HG03565 (cell line): ENCODE data around the gene KANSL2.
A peak's percentile ranks its signal among the peaks of the same experiment; 100 is the strongest.
"Not testable (repeated sequence)": the region's sequence is repeated elsewhere in the genome, so short reads cannot be mapped to it uniquely, and the experiment has no call there.

Experiments
- ATAC-seq: cut with Tn5 transposase; IDR thresholded peaks from one replicate; pipeline ENCODE4 v1.9.1; 2021; ENCODE audit warnings: mild to moderate bottlenecking, moderate library complexity; ENCODE audit not compliant: unreplicated experiment

Gene KANSL2, protein sequence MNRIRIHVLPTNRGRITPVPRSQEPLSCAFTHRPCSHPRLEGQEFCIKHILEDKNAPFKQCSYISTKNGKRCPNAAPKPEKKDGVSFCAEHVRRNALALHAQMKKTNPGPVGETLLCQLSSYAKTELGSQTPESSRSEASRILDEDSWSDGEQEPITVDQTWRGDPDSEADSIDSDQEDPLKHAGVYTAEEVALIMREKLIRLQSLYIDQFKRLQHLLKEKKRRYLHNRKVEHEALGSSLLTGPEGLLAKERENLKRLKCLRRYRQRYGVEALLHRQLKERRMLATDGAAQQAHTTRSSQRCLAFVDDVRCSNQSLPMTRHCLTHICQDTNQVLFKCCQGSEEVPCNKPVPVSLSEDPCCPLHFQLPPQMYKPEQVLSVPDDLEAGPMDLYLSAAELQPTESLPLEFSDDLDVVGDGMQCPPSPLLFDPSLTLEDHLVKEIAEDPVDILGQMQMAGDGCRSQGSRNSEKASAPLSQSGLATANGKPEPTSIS

DNA sequence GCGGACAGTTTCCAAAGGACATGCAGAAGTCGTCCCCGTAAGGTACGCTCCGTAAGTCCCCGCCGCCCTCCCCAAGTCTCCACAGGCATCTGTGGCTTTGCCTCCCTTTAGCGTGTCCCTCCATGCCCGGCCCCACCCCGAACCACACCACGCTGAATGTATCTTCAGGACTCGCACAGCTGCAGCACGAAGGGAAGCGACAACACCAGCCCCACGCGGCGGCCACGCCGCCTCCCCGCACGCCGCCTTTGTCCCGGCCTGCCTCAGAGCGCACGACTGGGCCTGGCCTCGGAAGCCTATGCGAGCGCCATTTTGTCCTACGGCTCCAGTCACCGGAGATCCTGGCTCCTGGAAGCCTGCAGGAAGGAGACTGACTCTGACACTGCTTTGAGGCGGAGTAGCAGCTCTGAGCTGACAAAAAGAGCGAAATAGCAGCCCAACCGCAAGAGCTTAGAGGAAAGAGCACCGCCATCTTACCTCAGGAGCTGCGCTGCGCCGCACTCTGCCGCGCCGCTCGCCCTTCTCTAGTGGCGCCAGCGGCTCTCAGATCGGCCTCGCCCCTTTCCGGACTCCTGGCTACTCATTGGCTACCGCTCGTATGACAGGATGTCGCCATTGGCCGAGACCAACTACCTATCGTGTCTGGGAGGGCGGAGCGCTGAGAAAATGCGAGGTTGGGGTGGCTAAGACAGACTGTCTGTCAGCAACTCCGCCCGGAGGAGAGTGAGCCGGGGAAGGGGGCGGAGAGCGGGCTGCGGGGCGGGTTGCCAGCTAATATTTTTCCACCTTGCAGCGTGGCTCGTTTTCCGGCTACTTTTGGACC lies at the start of gene KANSL2:
TSS of gene KANSL2 (minus strand) at position 529 of the 823 bp plus-strand sequence. CDS start 606 bp downstream, outside the sequence.
- peak; percentile 98 for ATAC-seq

DNA sequence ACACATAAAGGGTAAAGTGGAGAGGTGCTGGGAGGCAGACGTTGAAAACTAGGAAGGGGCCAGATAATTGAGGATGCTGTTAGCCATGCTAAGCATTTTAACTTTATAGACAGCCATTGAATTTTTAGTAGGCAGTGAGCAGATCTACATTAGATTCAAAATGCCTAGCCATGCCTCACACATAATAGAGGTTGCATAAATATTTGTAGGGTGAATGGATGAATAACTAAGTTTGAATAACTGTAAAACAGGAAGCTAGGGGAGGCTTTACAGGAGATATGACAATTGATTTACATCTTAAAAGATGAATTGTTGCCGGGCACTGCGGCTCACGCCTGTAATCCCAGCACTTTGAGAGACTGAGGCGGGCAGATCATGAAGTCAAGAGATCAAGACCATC lies 46.8 kb upstream of the KANSL2 start:
- ATAC-seq = no peak

DNA sequence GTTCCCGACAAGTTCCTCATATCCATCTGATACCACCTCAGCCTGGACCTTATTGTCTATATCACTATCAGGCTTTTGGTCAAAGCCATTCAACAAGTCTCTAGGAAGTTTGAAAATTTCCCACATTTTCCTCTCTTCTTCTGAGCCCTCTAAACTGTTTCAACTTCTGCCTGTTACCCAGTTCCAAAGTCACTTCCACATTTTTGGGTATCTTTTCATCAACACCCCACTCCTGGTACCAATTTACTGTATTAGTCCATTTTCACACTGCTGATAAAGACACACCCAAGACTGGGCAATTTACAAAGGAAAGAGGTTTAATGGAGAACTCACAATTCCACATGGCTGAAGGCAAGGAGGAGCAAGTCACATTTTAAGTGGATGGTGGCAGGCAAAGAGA lies 38.7 kb upstream of the KANSL2 start:
- ATAC-seq = not testable (repeated sequence)

DNA sequence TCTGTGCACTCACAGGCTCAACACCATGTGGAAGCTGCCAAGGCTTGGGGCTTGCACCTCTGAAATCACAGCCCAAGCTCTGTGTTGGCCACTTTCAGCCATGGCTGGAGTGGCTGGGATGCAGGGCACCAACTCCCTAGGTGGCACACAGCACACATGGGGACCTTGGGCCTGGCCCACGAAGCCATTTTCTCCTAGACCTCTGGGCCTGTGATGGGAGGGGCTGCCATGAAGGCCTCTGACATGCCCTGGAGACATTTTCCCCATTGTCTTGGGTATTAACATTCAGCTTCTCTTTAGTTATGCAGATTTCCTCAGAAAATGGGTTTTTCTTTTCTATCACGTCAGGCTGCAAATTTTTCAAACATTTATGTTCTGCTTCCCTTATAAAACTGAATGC lies 38.1 kb upstream of the KANSL2 start:
- not testable (repeated sequence) for ATAC-seq

DNA sequence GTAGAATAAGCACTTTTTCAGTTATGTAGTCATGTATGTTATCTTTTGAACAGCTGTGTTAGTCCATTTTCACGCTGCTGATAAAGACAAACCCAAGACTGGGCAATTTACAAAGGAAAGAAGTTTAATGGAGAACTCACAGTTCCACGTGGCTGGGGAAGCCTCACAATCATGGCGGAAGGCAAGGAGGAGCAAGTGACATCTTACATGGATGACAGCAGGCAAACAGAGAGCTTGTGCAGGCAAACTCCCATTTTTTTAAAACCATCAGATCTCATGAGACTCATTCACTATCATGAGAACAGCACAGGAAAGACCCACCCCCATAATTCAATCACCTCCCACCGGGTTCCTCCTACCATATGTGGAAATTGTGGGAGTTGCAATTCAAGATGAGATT lies 37.0 kb upstream of the KANSL2 start:
- not testable (repeated sequence) for ATAC-seq

DNA sequence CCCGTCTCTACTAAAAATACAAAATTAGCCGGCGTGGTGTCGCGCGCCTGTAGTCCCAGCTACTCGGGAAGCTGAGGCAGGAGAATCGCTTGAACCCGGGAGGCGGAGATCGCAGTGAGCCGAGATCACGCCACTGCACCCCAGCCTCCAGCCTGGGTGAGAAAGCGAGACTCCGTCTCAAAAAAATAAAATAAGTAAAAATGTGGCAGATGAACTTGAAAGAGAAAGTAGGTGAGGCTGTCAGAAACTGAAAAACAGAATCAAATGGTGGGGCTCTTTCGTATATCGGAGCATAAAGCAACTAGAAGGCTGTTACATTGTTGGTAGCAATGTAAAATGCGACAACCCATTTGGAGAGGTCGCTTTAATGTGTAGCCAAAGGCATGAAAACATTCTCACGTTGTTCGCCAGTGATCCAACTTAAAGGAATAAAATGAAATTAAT lies 35.2 kb upstream of the KANSL2 start:
- no peak for ATAC-seq

DNA sequence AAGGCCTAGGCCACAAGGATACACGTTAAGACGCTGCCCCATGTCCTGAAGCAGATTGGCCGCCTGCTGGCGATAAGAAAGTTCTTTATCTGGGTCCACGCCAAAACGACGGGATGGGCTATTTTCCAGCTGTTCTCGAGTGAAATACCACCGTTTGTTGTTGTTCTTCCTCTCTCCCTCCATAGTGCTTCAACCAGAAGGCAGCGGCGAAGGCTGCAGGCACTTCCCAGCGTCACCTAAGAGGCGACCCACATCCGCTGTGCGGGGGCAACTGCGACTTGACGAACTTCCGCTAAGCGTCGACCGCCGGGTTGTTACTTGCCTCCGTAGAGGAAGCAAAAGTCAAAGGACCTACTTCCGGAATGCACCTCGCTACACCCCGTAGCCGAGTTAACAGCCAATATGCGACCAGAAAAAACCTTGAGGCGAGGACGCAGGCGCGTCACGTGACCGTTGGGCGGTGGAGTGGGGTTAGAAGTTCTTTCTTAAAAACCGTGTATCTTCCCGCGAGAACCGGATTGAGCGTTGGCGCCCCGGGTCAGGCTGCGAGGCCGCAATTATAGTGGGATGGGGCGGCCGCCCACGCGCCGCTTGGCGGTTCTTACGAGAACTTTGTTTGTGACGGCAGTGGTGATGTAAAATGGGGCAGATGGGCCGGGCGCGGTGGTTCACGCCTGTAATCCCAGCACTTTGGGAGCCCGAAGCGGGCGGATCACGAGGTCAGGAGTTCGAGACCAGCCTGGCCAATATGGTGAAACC lies 34.6 kb upstream of the KANSL2 start, which contains the start of gene CCNT1:
TSS of gene CCNT1 (minus strand) at position 215 of the 759 bp plus-strand sequence. CDS start at position 183, 32 bp downstream.
- peak; percentile 95 for ATAC-seq

DNA sequence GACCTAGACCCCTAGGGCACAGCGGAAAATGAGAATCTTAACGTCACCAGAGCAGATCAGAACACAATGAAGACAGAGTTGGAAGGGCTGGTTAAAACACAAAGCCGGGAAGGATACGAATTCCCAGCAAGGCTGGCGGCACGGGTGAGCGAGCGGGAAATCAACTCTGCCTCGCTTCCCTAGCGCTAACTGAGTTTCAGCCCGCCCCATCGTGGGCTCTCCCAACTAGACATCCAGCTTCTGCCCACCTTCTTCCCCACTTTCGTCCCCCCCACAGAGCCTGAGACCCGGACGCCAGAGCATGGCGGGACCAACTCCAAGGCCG lies 34.1 kb upstream of the KANSL2 start:
- no peak for ATAC-seq

DNA sequence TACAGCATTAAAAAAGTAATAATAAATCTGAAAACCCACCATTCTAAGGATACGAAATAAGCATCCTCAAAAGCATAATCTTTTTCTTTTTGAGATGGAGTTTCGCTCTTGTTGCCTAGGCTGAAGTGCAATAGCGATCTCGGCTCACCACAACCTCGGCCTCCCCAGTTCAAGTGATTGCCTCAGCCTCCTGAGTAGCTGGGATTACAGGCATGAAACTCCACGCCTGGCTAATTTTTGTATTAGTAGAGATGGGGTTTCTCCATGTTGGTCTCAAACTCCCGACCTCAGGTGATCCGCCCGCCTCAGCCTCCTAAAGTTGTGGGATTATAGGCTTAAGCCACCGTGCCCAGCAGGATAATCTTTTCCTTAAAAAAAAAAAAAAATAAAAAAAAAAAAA lies 30.2 kb upstream of the KANSL2 start:
- ATAC-seq = no peak

DNA sequence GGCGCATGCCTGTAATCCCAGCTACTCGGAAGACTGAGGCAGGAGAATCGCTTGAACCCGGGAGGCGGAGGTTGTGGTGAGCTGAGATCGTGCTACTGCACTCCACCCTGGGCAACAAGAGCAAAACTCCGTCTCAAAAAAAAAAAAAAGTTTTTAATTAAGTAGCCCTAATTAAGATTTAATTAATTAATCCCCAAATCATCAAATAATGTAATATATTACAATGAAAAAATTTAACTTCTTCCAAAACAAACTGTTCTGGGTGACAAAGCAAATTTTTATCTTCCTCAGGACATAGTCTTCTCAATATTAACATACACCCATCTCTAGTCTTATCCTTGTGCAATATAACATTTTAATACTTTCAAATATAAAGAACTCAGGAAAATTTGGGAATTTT lies 16.8 kb upstream of the KANSL2 start:
- ATAC-seq = not testable (repeated sequence)

DNA sequence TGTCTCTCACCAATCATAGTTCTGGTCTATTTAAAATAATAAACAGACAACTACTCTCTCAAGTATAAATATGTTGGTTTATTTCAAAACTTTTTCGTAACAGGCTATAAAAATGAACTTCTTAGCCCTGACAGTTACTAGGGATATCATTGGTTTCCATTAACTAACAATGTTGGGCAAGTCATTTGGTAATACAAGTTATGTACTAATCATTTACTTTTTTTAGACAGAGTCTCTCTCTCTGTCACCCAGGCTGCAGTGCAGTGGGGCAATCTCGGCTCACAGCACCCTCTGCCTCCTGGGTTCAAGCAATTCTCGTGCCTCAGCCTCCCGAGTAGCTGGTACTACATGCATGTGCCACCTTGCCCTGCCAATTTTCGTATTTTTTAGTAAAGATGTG lies 14.6 kb upstream of the KANSL2 start:
- no peak for ATAC-seq

DNA sequence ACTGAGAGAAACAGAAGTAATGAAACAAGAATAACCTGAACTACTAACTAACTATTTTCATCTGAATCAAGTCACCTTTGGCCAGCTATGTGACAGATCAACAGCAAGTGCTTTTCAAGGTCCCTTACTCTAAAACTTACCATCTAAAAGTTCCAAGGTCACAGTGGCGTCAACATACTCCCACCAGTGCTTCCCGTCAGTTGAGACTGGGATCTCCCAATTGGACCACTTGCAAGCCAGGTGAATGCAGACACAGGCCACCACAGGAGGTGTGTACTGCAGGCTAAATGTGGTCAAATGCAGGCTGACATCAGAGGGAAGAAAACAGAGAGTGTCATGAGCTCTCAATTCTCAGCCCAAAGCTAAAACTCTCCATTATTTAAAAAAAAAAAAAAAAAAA lies 13.8 kb upstream of the KANSL2 start:
- ATAC-seq = no peak

DNA sequence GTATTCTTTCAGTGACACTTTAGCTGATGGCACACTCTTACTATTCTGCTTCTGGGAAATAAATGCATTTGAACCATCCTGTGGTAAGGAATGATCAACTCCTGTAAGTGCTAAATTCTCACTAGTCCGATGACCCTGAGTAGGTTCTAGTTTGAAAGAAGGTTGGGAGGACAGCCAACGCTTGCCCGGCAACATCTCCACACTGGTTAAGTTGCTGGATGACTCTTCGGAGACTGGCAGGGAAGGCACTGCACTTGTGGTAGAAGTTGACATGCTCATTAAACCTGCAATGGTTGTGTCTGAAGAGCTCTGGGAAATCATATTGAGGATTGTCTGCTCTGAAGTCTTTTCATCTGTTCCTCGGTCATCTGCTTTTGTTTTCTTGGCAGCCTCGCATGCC lies 12.0 kb upstream of the KANSL2 start:
- no peak for ATAC-seq

DNA sequence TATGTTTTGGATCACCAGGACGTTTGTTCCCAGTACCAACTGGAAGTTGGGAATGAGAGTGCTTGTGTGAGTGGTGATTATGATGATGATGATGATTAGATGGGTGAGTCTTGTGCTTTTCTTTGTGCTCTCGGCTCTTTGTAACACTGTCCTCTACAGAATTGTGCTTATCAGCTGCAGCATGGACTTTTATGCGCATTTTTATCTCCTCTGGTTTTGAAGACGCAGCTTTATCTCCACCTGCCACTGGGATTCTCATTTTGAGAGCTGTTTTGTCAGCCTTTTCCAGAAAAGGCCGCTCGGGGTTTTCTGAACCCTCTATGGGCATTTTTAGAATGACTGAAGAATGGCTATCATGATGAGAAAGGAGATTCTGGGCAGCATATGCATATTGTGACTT lies 11.5 kb upstream of the KANSL2 start:
- ATAC-seq = no peak

DNA sequence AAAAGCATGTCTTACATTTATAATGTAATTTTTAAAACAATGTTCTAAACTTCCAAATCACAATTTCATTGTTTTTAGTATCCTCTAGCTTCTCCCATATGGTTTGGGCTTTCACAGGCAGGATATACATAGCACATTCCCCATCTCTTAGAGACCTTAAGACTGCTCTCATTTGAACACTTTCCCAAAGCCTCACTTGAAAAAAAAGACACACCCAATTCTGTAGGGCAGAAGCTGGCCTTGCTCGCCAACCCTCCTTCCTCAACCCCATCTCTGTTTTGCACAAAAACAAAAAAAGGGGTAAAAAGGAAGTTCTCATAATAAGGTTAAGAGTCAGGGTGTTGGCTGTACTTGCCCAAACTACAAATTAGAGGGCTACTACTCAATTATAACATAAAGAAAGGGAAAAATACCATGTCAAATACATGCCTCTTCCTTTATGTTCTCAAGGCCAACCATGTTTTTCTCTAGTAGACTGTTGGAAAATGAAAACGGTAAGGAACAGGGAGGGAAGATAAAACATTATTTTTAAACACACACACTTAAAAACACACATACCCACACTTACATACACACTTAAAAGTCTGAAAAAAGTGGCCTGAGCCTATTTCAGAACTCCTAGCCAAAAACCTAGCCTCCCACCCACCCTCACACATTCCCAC lies 9.9 kb upstream of the KANSL2 start:
- ATAC-seq = no peak

DNA sequence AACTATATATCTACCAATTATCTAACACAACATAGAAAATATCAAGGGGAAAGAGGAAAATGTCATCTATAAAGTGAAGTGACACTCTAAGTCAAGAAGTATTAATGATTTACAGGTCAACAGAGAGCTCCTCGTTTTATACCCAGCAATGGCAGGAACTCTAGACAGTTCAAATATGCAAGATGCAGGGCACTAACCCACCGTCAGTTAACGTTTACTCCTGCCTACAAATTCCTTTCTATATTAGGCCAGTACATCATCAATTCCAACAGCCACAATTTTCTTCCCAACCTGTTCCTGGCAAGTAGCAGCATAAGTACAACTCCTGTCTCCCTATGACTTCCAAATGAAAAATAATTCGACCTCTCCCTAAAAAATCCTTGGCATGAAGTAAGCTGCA lies 9.0 kb upstream of the KANSL2 start:
- no peak for ATAC-seq

DNA sequence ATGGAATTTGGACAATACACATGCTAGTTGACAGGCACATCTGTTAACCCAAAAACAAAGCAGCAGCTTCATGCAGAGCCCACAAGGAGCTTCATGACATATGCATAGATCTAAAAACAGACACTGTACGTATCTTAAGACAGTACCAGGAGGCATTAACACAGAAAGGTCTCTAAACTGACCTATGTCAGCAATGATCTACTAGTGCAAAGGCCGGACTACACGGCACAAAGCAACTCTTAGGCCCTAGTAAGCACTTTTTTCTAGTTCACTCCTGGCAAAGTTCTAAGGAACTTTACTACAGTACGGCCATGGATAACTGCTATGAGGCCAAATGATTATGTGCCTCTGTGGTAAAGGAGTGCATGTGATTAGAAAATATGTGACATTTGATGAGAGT lies 8.4 kb upstream of the KANSL2 start:
- no peak for ATAC-seq

DNA sequence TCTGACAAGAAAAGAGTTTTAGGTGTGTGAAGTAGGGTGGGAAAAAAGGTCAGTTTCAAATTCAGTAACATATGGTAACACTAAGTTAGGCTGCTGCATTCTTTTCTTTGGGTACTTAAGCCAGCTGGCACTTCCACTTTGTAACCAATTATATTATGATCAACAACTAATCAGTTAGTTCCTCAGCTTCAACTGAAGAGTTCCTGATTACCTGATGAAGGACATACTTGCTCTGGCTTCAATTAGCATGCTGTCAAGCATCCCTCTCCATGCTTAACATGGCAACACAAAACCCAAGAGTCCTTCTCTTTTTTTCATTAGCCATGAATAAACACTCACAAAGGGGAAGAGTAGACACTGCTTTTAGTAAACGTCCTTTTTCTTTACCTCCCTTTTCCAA lies 6.8 kb upstream of the KANSL2 start:
- ATAC-seq = no peak

DNA sequence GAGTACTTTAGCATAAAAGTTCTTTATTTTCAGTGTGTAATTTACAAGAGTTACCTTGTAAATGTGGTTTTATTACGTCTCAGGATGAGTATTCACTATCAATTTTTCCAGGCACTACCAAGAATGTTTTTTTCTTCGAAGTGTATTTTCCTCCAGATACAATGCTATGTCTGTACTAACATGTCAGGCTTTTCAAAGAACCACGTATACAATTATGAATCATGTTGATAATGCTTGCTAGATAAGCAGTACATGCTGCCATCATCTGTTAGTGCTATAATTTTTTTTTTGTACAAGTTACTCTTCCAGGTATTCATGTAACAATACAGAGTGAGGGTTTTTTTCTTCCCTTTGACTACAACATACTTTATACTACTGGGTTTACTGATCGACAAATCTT lies 5.6 kb upstream of the KANSL2 start:
- ATAC-seq = no peak

DNA sequence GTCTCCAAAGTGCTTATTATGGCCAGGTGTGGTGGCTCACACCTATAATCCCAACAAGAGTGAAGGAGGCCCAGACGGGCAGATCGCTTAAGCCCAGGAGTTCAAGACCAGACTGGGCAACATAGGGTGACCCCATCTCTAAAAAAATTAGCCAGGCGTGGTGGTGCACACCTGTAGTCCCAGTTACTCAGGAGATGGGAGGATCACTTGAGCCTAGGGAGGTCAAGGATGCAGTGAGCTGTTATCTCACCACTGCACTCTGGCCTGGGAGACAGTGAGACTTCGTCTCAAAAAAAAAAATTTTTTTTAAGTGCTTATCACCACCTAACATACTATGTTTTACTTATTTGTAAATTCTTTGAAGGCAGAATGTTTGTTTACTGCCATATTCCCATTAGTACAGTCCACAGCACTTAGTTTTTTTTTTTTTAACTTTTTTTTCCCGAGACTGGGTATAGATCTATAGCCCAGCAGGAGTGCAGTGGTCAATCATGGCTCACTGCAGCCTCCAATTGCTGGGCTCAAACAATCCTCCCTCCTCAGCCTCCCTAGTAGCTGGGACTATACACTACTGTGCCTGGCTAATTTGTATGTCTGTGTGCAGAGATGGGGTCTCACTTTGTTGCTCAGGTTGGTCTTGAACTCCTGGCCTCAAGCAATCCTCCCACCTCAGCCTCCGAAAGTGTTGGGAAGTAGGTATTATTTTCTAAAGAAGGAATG lies 4.7 kb upstream of the KANSL2 start:
- no peak for ATAC-seq
